Fibroblast of mammary gland (primary cell): Measurements from ENCODE around the gene PORCN.
"Not testable (repeated sequence)": the region's sequence is repeated elsewhere in the genome, so short reads cannot be mapped to it uniquely, and the experiment has no call there.

ENCODE experiments used
- DNase-seq: peaks from one replicate; pipeline ENCODE4 v3.0.0-alpha.2; 2010; ENCODE audit warnings: low read depth
- H3K4me3 ChIP-seq: 2 replicates; pipeline ENCODE4 v1.5.1; 2011; ENCODE audit warnings: low read depth, mild to moderate bottlenecking, low read length, moderate library complexity; ENCODE audit not compliant: control insufficient read depth
- TF ChIP-seq, protein P1 (sequence below): conservative IDR thresholded peaks from 2 replicates; pipeline ENCODE4 v1.5.1; 2011; ENCODE audit warnings: low read depth, low read length, inconsistent platforms; ENCODE audit not compliant: control insufficient read depth, insufficient read depth

Gene PORCN

DNA sequence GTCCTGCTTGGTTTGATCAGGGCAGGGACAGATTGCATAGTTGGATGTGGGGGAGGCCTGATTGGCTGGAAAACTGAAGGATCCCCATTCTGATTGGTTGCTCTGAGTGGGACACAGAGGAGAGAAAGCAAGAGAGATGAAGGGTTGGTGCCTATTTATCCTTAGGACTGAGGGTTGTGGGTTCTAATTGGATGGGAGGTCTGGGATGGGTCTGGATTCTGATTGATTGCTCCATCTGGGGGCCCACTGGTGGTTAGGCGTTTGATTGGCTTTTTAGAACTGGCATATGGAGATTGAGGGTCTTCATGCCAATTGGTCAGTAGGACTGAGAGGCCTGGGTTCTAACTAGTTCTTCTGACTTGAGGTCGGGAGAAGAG lies 12.2 kb downstream of the PORCN start:
- H3K4me3 ChIP-seq: no peak overlapping the region
- DNase-seq: no peak
- TF ChIP-seq, protein P1, sequence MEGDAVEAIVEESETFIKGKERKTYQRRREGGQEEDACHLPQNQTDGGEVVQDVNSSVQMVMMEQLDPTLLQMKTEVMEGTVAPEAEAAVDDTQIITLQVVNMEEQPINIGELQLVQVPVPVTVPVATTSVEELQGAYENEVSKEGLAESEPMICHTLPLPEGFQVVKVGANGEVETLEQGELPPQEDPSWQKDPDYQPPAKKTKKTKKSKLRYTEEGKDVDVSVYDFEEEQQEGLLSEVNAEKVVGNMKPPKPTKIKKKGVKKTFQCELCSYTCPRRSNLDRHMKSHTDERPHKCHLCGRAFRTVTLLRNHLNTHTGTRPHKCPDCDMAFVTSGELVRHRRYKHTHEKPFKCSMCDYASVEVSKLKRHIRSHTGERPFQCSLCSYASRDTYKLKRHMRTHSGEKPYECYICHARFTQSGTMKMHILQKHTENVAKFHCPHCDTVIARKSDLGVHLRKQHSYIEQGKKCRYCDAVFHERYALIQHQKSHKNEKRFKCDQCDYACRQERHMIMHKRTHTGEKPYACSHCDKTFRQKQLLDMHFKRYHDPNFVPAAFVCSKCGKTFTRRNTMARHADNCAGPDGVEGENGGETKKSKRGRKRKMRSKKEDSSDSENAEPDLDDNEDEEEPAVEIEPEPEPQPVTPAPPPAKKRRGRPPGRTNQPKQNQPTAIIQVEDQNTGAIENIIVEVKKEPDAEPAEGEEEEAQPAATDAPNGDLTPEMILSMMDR: no peak

DNA sequence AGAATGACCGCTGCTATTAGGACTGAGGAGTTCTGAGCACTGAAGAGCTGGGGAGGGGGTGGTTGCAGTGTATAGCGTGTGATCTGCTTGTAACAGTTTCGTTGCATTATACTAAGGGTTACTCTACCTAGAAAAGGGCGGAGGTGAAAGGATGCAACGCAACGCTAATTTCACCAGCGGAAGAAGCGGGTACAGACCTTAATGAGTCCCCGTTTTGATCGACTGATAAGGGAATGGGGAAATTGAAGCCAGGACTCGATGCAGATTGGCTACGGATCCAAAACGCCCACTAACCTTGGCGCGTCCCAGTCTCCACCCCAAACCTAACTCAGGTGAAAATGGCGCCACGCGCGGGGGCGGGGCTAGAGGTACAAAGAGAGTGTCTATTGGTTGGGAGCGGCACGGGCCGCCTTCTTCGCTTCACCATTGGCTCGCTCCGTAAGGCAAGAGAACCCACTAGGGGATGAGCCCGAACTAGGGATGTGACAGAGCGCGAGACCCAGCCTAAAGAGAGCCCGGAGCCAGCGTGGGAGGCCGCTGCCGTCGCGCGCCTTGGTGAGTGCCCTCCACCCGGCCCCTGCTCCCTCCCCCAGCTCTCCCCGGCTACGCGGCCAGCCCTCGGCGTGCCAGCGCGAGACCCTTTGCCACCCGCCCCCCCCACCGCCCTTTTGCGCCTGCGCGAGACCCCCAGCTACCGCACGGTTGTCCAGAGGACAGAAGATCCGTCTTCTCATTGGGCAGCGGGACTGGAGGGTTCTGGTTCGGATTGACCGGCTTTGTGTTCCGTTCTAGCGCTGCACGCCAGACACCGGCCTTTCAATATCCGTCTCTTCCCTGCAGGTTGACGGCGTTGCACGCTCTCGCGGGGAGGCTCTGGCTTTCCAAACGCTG lies 12.8 kb downstream of the PORCN start, which contains the start of gene EBP:
TSS of gene EBP (plus strand) at position 456 of the 891 bp plus-strand sequence. CDS start 1,964 bp downstream, outside the sequence.
- TF ChIP-seq, protein P1: no peak
- DNase-seq: peak; percentile 79
- H3K4me3 ChIP-seq: peak within 1 kb of the TSS; percentile 72

DNA sequence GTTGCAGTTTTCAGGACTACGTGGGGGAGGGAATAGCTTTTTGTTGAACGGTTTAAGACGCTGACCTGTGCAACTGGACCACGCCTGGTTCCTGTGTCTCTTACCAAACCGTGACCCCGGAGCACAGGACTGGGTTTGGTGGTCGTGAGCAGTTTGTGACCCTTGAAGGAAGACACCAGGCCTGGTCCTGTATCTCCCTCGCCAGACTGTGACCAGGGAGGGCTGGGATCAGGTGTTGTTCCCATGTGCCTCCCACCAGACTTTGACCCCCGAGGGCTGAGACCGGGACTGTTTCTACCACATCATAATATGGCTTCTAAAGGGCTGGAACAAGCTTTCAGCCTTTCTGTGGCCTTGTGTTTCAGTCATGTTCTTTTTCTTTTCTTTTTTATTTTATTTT lies 13.5 kb downstream of the PORCN start:
- DNase-seq: no peak
- TF ChIP-seq, protein P1: no peak
- H3K4me3 ChIP-seq: peak overlapping the region; percentile 72

DNA sequence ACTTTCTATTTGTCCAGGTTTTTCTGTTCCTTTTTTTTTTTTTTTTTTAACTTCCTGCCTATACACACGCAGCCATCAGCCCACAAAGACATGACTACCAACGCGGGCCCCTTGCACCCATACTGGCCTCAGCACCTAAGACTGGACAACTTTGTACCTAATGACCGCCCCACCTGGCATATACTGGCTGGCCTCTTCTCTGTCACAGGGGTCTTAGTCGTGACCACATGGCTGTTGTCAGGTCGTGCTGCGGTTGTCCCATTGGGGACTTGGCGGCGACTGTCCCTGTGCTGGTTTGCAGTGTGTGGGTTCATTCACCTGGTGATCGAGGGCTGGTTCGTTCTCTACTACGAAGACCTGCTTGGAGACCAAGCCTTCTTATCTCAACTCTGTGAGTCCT lies 14.9 kb downstream of the PORCN start:
- DNase-seq: no peak
- no peak overlapping the region for H3K4me3 ChIP-seq
- TF ChIP-seq, protein P1: no peak

DNA sequence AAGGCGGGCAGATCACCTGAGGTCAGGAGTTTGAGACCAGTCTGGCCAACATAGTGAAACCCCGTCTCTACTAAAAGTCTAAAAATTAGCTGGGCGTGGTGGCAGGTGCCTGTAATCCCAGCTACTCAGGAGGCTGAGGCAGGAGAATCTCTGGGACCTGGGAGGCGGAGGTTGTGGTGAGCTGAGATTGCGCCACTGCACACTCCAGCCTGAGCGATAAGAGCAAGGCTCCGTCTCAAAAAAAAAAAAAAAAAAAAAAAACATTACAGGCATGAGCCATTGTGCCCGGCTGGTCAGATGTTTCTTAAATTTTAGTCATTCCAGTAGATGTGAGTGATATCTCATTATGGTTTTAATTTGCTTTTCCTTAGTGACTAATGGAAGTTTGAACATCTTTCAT lies 17.1 kb downstream of the PORCN start:
- not testable (repeated sequence) for H3K4me3 ChIP-seq
- peak; percentile 32 for DNase-seq

DNA sequence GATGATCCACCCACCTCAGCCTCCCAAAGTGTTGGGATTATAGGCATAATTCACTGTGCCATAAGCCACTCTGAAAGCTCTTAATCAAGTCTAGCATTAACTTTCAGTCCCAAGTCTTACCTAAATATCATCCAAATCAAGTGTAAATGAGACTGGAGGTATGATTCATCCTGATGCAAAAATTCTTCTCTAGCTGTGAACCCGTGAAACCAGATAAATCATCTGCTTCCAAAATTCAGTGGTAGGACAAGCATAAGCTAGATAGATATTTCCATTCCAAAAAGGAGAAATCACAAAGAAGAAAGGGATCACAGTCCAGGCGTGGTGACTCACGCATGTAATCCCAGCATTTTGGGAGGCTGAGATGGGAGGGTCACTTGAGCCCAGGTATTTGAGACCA lies 21.9 kb downstream of the PORCN start:
- H3K4me3 ChIP-seq: no peak overlapping the region
- TF ChIP-seq, protein P1: no peak
- DNase-seq: peak; percentile 43

DNA sequence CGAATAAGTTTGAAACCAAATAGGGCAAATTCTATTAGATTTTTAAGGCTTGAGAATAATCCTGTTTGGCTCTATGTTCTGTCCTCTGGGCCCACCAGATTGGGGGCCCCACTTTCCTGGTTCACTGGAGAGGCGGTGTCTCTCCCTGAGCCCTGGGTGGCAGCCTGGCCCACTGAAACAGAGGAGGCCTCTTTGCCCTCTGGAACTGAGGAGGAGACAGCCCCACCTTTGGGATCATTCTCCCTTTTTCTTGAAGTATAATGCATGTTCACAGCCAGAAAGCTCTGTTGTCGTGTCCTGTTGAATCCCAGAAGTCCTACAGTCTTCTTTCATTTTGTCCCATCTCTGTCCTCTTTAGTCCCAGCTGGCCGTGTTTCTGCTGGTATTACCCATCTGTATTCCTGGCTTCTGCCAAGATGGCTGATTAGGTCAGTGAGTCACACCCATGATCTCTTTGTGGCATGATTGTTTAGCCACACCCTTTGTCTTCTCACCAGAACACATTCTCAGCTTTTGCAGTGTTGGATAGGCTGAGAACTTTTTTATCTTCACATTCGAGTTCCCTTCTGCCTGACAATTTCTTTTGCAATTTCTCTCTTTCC lies 22.7 kb downstream of the PORCN start:
- TF ChIP-seq, protein P1: no peak
- DNase-seq: peak; percentile 91
- H3K4me3 ChIP-seq: no peak overlapping the region
